GM19395 (cell line): ENCODE results near the gene PRDM16.

Source experiments
- ATAC-seq: cut with Tn5 transposase; IDR thresholded peaks from one replicate; pipeline ENCODE4 v1.9.1; 2021; ENCODE audit warnings: mild to moderate bottlenecking, moderate library complexity; ENCODE audit not compliant: unreplicated experiment

The PRDM16 gene

DNA sequence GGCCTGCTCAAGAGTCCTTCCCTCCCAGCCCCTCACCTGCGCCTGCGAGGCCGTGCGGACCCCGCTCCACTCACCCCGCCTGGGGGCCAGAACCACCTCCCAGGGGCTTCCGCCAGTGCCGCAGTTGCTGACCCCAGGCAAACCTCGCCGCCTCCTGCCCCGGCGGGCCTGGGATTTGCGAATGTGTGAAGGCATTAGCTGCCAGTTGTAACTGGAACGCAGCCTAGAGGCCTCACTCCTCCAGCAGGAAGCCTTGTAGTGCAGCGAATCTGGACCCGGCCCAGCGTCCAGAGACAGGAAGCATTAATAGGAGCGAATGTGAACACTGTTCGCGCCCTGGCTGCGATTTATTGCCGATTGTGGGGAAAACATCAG is 244.6 kb downstream of the PRDM16 start:
- no peak for ATAC-seq

DNA sequence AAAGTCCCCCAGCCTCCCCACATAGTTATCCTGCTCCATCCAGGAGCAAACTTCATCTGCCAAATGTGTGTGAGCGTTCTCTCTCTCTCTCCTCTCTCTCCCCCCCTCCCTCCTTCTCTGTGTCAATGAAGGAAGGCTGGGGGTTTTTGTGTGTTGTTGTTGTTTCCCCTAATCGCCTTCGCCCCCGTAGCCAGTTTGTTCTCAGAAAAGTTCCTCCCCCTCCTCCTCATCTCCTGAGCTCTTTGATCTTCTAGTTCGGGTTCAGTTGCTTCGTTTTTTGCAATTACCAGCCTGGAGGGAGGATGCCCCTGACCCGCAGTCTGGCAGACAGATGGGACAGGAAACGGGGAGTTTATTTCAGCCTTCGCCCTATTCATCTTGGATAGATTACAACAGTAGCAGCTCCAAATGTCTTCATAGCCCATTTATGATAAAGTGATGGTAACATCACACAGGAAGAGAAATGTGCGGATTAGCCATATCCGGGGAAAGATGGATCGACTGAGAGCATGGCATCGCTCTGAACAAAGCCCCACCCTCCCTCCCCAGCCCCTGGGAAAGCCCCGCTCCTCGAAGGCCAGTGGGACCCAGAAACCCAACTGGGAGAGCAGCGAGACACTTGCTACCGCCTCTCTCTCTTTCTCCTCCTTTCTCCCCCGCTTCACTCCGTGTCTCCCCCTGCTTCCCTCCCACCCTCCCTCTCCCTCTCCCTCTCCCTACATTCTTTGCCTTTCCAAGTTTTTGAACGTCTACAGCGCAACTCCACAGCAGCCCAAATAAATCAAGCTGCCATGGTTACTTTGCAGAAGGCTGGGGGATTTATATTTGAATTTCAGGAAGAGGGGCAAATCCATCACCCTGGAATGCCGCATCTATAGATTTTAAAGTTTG is 245.7 kb downstream of the PRDM16 start:
- no peak for ATAC-seq

DNA sequence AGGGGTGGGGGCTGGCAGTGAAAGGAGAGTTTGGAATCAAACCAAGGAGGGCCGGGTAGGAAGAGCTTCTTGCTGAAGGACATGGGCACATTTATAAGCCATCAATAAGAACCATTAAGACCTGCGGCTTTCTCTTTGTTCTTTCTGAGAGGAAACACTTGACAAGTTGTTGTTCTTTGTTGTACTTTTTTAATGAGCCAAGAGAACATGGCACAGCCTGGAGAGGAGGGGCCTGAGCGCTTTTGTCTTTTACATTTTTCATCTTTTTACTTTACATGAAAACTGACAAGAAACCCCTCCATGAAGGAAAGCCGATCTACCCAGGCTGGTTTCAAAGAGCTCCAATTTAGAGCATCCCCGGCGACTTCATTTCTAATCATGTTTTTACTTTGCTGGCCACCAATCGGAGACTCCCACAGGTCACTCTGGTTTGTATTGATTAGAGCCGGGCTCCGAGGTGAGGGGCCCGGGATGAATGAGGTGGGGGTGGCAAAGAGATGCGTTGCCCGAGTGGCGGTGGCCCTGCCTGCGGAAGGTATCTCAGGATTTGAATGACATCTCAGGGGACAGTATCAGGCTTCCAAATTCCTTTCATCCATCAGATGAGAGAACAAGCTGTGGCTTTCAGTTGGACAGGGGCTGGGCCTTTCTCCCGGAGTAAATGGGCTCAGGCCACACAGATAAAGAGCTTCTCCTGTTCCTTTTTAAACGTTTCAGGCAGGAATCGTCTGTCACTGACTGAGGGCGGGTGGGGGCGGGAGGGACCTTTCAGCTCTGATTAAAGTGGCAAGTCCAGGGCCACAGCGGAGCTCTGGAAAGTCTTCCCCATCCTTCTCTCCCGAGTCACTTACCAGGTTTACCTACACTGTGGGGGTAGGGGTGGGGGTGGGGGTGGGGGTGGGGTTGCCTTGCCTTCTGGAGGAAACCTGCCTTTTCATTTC is 246.7 kb downstream of the PRDM16 start:
- ATAC-seq, result no peak

DNA sequence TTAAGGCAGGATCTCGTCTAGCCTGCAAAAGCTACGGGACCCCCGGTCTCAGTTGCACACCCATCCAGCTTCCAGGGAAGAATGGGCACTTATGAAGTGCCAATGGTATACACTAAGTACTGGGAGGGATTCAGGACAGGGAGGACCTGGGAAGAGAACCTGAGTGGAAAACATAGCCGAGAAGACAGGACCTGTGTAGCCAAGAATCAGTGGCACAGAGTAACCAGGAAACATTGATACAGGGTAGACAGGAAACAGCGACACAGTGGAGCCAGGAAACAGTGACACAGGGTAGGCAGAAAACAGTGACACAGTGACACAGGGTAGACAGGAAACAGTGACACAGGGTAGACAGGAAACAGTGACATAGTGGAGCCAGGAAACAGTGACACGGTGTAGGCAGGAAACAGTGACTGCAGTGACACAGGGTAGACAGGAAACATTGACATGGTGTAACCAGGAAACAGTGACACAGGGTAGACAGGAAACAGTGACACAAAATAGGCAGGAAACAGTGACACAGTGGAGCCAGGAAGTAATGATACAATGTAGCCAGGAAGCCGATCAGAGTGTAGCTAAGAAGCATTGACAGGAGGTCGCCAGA is 247.4 kb downstream of the PRDM16 start:
- no peak for ATAC-seq

DNA sequence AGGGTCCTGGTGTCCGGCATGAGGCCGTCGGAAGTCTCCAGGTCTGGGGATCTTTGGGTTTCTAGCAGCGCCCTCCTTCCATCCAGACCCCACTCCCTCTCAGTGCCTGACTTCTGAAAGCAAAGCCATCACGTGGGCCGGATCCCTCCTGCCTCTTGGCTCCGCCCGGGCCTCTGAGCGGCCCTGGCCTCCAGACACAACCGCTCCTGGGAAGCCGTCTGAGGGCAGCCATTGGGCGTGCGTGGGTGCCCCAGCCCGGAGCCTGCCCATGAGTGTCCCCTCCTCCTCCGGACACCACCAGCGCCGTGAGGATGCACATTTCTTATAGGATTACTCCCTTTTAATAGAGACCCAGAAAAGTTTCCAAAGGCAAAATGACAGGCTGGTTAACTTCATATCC is 248.5 kb downstream of the PRDM16 start:
- ATAC-seq, result no peak

DNA sequence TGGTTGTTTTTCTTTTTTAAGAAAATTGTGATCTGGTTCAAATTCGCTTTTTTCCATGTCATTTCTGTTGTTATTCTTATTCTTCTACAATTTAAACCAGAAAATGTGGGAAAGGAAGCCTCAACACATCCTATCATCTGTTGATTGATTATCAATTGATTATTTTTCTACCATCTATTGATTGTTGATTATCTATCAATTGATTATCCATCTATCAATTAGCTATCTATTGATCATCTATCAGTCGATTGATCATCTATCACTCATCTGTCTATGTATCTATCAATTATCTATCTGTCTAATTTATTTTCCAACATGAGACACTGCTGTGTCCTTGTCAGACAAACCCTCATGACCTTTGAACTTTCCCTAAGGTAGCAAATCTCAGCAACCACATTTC is 249.3 kb downstream of the PRDM16 start:
- no peak for ATAC-seq

DNA sequence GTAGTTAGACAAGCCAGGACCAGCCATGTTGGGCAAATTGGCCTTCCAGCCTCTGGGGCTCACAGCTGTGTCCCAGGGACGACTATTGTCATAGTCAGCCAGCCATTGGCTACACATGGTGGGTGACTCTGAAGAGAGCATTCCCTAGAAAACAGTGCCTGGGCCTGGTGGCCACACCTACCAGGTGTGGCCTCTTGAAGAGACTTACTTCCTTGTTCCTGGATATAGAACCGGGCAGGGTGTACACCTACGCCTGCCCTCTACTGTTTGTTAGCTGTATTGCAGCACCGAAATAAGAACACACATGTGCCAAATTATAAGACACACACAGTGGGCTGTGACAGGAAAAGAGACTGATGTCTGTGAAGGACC is 250.9 kb downstream of the PRDM16 start:
- no peak for ATAC-seq

DNA sequence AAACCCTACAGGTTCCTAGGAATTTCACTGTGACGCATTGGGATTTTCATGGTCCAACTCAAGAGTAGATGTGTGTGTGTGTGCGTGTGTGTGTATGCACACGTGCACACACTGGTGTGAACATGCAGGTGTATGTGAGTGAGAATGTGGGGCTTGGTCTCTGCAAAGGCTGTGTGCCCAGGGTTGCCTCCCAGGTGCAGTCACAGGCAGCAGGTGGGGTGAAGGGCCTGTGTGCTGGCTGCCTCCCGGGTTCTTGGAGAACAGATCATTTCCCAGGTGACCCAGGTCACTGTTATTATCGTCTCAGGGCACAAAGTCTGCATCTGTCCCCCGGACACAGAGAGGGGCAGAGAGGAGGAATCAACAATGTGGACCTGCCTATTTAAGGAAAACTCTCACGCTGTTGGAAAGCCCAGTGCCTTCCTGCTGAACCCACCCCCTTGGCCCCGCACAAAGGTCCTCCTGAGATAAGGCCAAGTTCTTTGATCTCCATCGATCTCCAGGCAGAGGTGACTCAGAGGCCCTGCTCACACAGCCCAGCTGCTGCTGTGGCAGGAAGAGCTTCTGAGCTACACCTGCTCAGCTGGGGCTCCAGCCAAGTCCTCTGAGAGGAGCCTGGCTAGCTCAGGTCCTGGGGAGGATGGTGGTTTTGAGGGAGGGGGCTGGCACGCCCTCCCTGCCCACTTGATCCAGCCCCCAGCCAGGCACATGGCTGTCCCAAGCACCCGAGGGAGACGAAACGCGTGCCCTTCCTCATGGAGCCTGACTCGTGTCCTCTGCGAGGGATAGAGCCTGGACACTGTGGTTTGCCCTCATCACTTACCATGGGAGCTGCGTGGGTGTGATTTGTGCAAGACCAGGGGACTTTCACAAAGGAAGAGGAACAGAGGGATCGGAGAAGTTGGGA is 251.5 kb downstream of the PRDM16 start:
- ATAC-seq, result no peak

DNA sequence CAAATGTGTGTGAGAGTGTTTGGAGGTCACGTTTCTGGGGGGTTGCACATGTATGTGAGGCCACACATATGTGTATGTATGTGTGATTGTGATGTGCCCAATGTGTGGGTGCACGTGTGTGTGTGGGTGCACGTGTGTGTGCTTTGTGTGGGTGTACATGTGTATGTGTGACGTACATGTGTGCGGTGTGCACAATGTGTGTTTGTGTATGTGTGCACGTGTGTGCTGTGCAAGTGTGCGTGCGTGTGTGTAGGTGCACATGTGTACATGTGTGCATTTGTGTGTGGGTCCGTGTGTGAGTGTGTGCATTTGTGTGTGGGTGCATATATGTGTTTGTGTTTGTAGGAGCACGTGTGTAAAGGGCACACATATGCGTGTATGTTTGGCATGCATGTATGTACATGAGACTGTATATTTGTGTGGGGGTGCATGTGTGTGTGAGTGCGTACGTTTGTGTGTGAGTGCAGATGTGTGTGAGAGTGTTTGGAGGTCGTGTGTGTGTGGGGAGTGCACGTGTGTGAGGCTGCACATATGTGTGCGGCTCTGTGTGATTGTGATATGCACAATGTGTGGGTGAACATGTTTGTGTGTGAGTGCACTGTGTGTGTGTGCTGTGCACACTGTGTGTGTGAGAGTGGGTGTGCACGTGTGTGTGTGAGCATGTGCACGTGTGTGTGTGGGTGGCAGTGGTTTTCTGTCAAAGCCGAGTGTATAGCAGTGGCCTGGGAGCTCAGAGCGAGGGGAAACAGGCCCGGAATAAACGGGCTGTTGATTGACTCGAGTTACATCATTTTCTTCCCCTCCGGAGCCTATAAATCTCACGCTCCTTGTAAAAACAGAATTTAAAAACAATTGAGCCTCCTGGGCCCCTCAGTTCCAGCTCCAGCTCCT is 252.8 kb downstream of the PRDM16 start:
- ATAC-seq, result no peak

DNA sequence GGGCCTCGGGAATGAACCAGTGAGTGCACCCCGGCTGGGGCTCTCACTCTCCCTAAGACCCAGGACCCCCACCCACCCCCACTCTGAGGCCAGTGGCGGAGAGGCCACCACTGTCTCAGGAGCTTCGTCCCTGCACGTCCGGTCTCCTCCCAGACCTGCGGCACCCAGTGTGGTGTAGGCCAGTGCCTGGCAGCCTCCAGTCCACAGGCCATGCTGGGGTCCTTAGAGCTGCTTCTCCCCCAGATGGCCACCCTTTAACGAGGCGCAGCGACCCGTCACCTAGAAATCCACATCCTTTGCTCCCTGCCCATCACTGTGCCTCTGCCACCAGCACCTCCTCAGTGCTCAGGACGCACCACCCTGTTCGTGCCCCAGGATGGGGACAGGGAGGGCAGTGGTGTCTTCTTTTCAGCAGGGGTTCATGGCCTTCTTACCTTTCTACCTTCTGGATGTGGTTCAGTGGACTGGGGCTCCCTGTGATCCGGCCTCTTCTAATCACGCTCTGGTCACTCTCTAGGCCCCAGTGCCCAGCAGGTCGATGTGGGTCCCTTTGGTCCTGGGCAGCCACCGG is 253.5 kb downstream of the PRDM16 start:
- no peak for ATAC-seq

DNA sequence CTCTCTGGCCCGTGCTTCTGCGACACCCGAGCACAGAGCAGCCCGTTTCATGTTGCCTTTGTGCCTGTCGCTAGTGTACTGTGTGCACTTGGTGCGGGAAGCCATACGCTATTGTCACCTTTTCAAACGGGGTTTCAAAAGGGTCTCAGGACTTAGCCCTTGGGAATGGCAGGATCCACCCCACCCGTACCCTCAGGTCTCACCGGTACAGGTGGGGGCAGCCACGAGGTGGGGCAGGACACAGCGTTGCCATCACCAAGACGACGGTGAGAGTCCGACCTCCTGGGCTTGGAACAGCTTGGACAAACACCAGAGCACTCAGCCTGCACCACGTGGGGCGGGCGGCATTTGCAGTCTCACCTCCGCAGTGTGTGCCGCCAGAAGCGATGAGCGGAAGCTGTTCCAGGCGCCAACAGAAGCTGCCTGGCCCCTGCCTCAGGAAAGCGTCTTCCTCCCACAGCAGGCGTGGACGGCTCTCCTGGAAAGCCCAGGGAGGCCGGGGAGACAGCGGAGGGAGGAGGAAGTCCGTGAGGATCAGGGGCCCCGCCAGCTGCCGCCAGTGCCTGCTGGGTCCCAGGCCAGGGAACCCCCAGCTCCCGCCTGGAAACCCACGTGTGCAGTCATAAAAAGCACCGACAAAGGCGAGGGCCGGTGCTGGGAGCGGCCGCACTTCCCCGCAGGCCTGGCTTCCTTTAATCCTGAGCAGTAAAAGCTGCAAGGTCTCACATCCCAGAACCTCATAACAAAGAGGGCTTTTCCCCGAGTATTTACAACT is 254.2 kb downstream of the PRDM16 start:
- ATAC-seq, result no peak

DNA sequence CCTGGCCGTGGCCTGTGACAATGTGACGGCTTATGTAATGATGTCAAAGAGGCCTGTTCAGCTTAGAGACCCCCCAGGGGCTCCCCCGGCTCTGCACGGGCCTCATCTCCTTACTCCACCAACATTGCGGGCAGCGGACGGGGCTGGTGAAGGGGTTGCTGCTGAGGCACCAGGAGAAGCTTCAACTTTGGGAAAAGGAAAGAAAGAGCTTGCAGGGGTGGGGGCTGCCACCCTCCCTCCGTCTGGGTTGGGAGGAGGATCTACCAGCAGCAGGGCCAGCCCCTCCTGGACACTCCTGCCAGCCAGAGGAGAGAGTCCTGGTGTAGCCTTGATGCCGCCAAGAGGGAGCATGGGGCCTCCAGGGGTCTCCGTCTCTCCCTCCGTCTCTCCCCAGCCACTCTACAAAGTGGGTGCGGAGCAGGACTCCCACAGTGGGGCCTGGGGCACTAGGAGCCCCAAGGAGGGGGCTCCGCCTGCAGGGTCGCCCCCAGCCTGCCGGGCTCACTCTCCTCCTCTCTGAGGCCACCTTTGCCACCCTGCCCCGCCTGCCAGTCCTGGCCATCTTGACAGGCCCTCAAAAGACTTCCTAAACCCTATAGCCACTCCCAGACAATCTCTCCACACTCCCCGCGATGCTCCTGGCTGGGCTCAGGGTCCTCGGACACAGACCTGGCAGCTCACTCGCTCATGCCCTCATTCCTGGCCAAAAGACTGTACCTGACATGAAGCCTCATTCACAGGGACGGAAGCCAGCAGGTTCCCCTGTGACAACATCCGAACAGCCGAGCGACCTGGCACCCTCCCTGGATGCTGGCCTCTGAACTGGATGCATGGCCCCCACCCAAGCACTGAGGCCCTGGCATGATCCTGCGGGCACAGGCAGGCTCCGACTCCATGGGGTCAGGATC is 255.0 kb downstream of the PRDM16 start:
- no peak for ATAC-seq

DNA sequence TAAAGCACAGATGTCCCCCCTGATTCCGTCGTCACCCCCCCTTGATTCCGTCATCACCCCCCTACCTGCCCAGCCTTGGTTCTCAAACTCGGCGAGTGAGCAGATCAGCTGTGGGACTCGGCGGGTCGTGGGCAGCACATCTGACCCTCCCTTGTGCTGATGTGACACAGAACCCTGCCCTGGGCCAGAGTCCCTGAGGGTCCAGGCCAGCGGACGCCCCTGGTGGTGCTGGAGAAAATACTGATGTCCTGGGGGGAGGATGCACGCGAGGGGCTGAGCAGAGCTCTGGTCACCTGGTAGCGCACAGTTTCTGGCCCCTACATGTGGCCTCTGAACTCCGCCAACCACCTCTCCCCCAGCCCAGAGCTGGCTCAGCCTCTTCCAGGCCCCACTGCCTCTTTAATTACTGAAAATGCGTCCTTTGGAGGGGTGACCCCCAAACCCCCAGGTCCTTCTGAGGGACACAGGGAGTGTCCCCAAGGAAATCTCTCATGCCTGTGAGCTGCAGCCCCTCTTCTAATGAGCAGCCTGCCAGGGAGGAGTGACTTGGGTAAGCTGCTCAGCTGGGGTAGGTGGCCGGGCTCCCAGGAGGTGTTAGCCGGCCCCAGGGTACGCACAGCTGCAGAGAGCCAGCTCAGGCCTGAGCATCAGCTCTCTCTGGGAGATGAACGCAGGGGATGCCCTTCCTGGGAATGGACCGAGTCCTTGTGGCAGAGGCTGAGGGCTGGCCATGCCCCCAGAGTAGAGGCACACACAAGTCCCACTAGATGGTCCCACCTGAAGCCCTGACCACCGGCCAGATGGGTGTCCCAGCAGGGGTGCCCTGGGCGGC is 255.9 kb downstream of the PRDM16 start:
- no peak for ATAC-seq

DNA sequence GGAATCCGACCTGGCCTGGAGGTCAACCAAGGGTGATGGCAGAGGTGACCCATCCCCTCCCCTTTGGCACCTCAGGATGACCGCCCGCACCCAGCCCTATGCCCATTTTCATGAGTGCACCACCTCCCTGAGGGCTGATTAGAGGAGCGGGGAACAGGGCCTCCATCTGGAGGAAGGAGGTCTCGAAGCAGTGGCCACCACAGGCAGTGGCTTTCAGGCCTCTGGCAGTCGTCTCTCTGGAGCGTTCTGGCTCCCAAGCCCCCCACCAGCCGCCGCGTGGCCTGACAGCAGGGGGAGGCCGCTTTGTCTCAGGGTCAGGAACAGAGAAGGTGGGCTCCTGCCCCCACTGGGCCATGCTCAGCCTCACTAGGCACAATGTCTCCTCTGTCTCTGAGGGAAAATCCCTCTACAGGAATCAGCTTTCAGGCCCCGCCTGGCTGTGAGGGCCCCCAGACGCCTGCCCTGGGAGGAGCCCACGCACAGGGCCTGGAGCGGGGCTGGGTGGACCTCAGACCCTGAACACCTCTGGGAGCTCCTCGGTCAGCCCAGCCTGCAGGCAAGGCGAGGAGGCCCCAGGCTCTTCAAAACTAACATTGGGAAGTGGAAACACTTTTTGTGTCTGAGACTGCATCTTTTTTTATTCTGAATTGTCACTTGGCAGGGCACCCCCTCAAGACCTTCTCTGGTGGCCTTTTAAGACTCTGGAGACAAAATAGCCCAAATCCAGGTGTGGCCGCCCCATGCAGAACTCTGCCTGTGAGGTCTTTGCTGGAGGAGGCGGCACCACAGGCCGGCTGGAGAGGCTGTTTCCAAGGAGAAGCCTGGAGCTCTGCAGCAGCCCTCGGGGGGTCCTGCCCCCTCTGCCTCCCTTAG is 257.7 kb downstream of the PRDM16 start:
- ATAC-seq, result no peak

DNA sequence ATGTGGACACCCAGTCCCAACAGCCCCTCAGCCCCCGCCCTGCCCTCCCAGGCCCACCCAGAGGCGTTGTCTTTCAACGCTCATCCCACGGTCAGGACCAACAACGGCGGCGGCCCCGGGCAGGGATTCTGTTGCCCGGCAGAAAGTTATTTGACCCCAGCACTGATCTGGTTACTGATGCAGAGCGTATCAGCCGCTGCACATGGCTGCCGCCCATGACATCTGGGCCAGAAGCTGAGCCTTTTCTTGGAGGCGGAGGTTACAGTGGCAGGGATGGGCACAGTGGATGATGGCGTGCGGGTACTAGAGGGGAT is 258.3 kb downstream of the PRDM16 start:
- ATAC-seq, result no peak
